Stimulated activated CD4-positive, alpha-beta T cell treated with anti-CD3 and anti-CD28 coated beads, Interleukin-4, amount 100 ng/mL, for 48 hours (primary cell): ENCODE measurements around the gene ENTREP3.
"Not testable (repeated sequence)": the region's sequence is repeated elsewhere in the genome, so short reads cannot be mapped to it uniquely, and the experiment has no call there.

ENCODE experiments used
- DNase-seq, 2 donors: peaks; one replicate each; pipeline ENCODE4 v3.0.0-alpha.2; 2020; ENCODE audit warnings: low read depth in 2 of 2

The ENTREP3 gene

GRCh38 chr1:155255243-155256007 lies at the start of gene ENTREP3:
ENTREP3 (minus strand) TSS chr1:155255483; CDS start chr1:155254877, 606 bp downstream.
- peak; percentile 74 to 75 for DNase-seq

GRCh38 chr1:155304558-155305063 lies 49.3 kb upstream of the ENTREP3 start:
- DNase-seq, result no peak

DNA sequence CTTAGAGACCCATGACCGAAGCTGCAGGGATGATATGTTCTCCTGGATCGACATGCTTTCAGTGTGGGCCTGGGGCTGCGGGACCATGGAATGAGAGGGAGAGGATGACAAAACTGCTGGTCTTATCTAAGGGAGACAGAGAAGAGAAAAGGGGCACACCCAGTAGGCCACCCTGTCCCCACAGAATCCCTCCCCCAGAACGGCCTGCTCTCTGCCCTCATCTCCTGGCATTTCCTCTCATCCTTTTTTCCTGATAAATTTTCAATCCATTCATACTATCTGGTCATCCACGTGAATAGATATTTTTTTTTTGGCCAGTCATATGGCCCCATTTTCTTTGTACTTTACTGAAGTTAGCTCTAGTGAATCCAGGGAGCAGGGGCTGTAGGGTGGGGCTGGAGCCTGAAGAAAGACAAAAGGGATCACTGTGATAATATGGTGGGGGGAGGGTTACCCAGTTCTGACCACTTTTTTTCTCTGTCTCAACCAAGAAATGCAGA lies 46.1 kb upstream of the ENTREP3 start, which contains the start of gene PKLR:
PKLR (minus strand) TSS at position 97 of the 500 bp plus-strand sequence; CDS start at position 54, 43 bp downstream.
- no peak for DNase-seq

GRCh38 chr1:155300553-155301329 lies 45.5 kb upstream of the ENTREP3 start:
- DNase-seq, result no peak

GRCh38 chr1:155300024-155300423 lies 44.7 kb upstream of the ENTREP3 start:
- DNase-seq, result no peak

DNA sequence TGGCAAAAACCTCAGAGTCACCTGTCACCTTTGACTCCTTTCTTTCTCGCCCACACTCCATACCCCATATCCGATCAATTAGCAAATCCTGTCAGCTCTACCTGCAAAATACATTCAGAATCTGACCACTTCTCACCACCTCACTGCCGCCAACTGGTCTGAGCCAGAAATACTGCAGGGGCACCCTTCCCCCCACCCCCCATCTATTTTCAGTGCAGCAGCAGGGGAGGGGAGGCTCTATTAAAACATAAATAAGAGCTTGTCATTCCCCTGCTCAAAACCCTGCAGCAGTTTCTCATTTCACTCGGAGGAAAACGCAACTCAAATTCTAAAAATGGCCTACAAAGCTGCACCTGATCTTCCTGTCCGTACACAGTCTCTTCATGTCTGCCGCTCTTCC lies 42.1 kb upstream of the ENTREP3 start:
- DNase-seq, result no peak

DNA sequence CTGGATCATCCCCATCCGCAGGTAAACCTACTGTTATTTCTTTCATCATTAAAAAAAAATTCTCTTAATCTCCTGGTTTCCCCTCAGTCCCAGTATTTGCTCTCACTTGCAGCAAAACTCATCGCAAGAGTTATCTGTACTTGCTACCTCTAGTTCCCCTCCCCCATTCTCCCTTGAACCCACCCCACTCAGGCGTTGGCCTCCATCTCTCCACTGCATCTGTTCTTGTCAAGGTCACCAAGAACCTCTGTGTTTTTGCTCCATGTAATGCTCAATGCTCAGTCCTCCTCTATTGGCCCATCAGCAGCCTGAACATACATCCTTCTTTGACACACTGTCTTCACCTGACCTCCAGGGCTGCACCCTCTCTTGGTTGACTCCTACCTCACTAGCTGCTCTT lies 41.4 kb upstream of the ENTREP3 start:
- no peak for DNase-seq

GRCh38 chr1:155295942-155296267 lies 40.6 kb upstream of the ENTREP3 start:
- DNase-seq, result no peak

- DNase-seq, result no peak
Measured at GRCh38 chr1:155295183-155295941, 40.1 kb upstream of the ENTREP3 start.

- DNase-seq, result no peak
Measured at GRCh38 chr1:155294520-155295182, 39.4 kb upstream of the ENTREP3 start.

DNA sequence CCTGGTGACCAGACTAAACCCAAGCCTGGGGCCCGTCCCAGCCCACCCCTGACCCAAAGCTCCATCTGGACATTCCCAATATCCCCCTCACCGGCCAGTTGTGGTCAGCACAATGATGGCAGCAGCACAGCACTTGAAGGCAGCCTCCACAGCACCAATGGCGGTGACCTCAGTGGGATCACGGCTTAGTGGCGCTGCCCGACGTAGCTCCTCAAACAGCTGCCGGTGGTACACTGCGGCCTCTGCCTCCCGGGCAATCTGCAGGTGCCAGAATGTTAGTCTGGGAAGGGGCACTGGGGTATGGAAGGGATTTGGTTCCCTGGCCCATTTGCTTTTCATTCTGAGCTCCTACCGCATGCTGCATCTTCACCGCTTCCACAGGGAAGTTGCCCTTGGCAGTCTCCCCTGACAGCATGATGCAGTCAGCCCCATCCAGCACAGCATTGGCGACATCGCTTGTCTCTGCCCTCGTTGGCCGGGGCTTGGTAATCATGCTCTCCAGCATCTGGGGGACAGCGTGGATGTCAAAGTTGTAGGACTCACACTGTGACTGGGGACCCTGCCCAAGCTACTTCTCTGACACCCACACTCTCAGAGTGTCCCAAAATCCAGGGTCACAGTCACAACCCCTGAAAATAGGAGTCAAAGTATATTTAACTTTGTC lies 37.9 kb upstream of the ENTREP3 start:
- DNase-seq, result no peak

DNA sequence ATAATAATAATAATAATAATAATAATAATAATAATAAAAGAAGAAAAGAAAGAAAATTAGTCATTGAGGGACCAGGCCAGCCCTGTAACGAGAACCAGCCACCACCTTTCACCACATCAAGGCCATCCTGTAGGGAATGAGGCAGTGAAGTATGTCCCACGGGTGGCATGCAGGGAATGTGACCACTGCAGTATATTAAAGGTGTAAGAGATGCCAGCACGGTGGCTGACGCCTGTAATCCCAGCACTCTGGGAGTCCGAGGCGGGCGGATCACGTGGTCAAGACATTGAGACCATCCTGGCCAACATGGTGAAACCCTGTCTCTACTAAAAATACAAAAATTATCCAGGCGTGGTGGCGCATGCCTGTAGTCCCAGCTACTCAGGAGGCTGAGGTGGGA lies 35.7 kb upstream of the ENTREP3 start:
- DNase-seq, result not testable (repeated sequence)

DNA sequence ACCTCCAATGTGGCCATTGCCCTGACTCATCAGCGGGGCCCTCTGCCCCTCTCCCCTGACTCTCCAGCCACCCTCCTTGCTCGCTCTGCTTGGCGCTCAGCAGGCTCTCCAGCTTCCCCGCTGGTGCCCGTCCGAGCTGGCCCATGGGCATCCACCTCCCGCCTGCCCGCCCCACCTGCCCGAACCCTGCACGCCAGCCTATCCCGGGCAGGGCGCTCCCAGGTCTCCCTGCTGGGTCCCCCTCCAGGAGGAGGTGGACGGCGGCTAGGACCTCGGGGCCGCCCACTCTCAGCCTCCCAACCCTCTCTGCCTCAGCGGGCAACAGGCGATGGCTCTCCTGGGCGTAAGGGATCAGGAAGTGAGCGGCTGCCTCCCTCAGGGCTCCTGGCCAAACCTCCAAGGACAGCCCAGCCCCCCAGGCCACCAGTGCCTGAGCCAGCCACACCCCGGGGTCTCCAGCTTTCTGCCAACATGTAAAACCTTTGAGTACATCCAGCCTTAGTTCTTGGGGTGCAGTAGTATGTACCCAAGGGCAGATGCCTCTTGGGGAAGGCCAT lies 32.8 kb upstream of the ENTREP3 start:
- no peak for DNase-seq

GRCh38 chr1:155286544-155286943 lies 31.3 kb upstream of the ENTREP3 start:
- no peak for DNase-seq

DNA sequence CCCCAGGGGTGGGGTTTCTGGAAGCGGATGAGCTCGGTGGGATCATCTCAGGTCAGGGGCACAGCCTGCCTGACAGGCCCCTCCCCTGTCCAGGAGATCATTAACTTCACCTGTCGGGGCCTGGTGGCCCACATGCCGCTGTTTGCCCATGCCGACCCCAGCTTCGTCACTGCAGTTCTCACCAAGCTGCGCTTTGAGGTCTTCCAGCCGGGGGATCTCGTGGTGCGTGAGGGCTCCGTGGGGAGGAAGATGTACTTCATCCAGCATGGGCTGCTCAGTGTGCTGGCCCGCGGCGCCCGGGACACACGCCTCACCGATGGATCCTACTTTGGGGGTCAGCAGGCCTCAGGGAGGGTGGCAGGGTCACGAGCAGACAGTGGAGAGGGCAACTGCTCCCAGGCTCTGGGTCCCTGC lies 30.4 kb upstream of the ENTREP3 start:
- DNase-seq, result no peak

DNA sequence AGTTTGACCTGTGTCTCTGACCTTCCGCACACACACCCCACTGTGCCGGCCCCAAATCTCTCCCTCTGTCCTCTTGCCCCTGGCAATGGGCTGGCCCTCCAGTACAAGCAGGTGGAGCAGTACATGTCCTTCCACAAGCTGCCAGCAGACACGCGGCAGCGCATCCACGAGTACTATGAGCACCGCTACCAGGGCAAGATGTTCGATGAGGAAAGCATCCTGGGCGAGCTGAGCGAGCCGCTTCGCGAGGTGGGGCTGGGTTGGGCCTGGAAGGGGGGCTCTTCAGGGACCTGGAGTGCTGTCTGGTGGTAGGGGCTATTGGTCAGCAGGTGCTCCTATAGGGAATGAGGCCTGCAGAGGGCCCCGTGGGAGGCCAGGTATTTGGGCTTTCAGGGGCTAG lies 29.8 kb upstream of the ENTREP3 start:
- no peak for DNase-seq

GRCh38 chr1:155284476-155284875 lies 29.2 kb upstream of the ENTREP3 start:
- no peak for DNase-seq

DNA sequence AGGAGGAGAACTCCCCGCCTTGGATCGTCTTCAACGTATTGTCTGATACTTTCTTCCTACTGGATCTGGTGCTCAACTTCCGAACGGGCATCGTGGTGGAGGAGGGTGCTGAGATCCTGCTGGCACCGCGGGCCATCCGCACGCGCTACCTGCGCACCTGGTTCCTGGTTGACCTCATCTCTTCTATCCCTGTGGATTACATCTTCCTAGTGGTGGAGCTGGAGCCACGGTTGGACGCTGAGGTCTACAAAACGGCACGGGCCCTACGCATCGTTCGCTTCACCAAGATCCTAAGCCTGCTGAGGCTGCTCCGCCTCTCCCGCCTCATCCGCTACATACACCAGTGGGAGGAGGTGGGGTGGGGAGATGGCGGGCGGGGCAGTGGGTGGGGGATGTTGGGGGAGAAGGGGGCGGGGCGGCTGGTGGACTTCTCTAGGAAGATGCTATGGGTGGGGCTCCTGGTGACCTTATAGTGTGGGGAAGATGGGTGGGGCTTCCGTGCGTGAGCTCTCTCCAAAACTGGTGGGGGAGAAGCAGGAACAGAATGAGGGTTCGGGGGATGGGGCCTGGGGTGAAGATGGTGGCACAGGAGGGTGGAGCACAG lies 27.3 kb upstream of the ENTREP3 start:
- DNase-seq, result no peak

GRCh38 chr1:155279268-155279667 lies 24.0 kb upstream of the ENTREP3 start:
- no peak for DNase-seq

GRCh38 chr1:155278689-155279160 lies 23.4 kb upstream of the ENTREP3 start:
- no peak for DNase-seq
